ENCODE data around the gene PEX3. TPM values are rescaled to one million over a fixed set of nuclear protein-coding genes. Genes with fewer than 3 reads are reported as not detected.

Gene PEX3
- total RNA-seq, 1 donor from 2014 or later = 15.1 TPM

DNA sequence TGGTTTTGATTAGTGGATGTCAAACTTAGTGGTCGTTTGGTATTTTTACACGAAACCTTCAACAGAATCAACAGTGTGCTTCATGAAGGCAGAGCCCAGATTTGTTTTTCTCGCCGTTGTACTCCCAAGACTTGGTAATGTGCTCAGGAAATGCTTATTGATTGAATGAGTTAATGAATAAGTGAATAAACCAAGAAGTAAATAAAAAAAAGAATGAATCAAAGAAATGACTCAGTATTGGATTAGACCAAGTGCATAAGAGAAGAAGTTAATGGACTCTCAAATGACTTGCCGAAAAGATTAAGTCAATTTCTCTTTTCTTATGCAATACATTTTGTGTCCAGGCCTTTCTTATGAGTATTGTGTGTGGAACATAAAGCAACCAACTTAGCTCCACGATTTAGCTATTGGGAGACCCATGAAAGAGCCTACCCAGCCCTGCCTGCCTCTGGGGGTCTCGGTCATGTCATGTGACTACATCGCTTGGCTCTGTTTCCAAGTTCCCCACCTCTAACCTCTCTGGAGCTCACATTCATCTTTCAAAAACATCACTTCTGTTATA, 71.5 kb downstream of the PEX3 start:
- H3K4me3 Mint-ChIP-seq (ENCODE audit: low read depth) = no peak overlapping the region
- TF ChIP-seq, protein P1, sequence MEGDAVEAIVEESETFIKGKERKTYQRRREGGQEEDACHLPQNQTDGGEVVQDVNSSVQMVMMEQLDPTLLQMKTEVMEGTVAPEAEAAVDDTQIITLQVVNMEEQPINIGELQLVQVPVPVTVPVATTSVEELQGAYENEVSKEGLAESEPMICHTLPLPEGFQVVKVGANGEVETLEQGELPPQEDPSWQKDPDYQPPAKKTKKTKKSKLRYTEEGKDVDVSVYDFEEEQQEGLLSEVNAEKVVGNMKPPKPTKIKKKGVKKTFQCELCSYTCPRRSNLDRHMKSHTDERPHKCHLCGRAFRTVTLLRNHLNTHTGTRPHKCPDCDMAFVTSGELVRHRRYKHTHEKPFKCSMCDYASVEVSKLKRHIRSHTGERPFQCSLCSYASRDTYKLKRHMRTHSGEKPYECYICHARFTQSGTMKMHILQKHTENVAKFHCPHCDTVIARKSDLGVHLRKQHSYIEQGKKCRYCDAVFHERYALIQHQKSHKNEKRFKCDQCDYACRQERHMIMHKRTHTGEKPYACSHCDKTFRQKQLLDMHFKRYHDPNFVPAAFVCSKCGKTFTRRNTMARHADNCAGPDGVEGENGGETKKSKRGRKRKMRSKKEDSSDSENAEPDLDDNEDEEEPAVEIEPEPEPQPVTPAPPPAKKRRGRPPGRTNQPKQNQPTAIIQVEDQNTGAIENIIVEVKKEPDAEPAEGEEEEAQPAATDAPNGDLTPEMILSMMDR (IDR thresholded peaks at IDR 0.05; ENCODE audit: unreplicated experiment) = no peak
- no peaks in the 10 kb centered on the region for H3K36me3 Mint-ChIP-seq (ENCODE audit: insufficient read depth)
- peak overlapping the region; percentile 2 for H3K27ac Mint-ChIP-seq
- peaks cover 3% of the 10 kb centered on the region for H3K27me3 Mint-ChIP-seq
- peaks cover 4% of the 10 kb centered on the region for H3K9me3 Mint-ChIP-seq (ENCODE audit: low read depth)
- H3K4me1 Mint-ChIP-seq (ENCODE audit: low read depth) = peaks cover 20% of the 10 kb centered on the region
- DNase-seq (ENCODE audit: low spot score, unreplicated experiment) = no peak

DNA sequence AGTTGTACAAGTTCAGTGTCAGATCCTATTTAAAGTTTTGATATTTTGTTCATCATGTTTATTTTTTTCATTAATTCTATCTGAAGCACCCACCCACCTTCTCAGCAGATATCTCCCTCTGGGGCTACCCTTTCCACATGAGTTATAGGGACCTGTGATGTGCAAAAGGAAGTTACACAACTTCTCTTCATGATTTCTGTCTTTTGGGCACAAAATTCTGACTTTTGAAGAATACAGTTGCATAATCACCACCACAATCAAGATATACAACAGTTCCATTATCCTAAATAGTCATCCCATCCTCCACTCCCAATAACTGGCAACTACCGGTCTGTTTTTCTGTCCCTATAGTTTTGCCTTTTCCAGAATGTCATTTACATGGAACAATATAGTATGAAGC, 74.8 kb downstream of the PEX3 start:
- no peak overlapping the region for H3K4me3 Mint-ChIP-seq (ENCODE audit: low read depth)
- H3K9me3 Mint-ChIP-seq (ENCODE audit: low read depth) = no peaks in the 10 kb centered on the region
- no peak overlapping the region for H3K27ac Mint-ChIP-seq
- no peak for DNase-seq (ENCODE audit: low spot score, unreplicated experiment)
- TF ChIP-seq, protein P1 (IDR thresholded peaks at IDR 0.05; ENCODE audit: unreplicated experiment) = no peak
- H3K4me1 Mint-ChIP-seq (ENCODE audit: low read depth) = peaks cover 22% of the 10 kb centered on the region
- no peaks in the 10 kb centered on the region for H3K36me3 Mint-ChIP-seq (ENCODE audit: insufficient read depth)
- no peaks in the 10 kb centered on the region for H3K27me3 Mint-ChIP-seq

DNA sequence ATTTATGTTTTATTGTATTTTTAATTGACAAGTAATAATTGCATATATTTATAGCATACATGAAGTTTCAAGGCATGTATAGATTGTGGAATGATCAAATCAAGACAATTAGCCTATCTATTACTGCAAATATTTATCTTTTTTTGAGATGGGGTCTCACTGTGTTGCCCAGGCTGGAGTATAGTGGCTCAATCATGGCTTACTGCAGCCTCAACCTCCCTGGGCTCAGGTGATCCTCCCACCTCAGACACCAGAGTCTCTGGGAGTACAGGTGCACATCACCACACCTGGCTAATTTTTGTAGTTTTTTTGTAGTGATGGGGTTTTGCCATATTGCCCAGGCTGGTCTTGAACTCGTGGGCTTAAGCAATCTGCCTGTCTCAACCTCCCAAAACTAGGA, 77.1 kb downstream of the PEX3 start:
- Mint-ChIP-seq H3K27ac (no peak overlapping the region), H3K27me3 (no peaks in the 10 kb centered on the region), H3K36me3 (ENCODE audit: insufficient read depth) (no peaks in the 10 kb centered on the region), H3K4me1 (ENCODE audit: low read depth) (peaks cover 8% of the 10 kb centered on the region), H3K4me3 (ENCODE audit: low read depth) (no peak overlapping the region), H3K9me3 (ENCODE audit: low read depth) (no peaks in the 10 kb centered on the region)
- TF ChIP-seq, protein P1 (IDR thresholded peaks at IDR 0.05; ENCODE audit: unreplicated experiment) = no peak
- DNase-seq (ENCODE audit: low spot score, unreplicated experiment) = no peak

DNA sequence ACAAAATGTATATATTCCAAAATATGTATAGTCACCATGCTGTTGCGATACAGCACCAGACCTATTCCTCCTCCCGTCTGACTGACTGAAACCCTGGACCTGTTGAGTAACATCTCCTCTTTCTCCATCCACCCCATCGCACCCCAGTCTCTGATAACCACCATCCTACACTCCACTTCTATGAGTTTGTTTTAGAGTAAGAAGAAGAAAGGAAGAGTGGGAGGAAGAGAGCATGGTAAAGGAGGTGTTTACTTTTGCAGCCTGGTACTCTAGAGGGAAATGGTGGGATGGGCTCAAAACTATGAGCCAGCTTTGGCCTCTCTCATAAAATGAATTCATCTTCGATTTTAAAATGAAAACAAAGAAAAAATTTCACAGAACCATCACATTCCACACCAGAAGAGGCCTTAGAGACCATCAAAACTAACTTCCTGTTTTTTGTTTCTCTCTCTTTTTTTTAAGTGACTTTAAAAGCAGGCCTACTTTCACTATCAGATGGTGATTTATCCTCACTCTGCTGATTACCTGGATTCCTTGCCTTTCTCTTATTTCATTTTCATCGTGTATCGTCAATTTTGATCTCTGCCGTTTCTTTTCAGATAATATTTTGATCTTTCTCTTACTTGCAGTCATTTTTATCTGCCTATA, 77.7 kb downstream of the PEX3 start:
- no peak for DNase-seq (ENCODE audit: low spot score, unreplicated experiment)
- no peak overlapping the region for H3K27ac Mint-ChIP-seq
- no peaks in the 10 kb centered on the region for H3K36me3 Mint-ChIP-seq (ENCODE audit: insufficient read depth)
- H3K4me1 Mint-ChIP-seq (ENCODE audit: low read depth) = peaks cover 6% of the 10 kb centered on the region
- TF ChIP-seq, protein P1 (IDR thresholded peaks at IDR 0.05; ENCODE audit: unreplicated experiment) = no peak
- no peaks in the 10 kb centered on the region for H3K27me3 Mint-ChIP-seq
- no peaks in the 10 kb centered on the region for H3K9me3 Mint-ChIP-seq (ENCODE audit: low read depth)
- no peak overlapping the region for H3K4me3 Mint-ChIP-seq (ENCODE audit: low read depth)

DNA sequence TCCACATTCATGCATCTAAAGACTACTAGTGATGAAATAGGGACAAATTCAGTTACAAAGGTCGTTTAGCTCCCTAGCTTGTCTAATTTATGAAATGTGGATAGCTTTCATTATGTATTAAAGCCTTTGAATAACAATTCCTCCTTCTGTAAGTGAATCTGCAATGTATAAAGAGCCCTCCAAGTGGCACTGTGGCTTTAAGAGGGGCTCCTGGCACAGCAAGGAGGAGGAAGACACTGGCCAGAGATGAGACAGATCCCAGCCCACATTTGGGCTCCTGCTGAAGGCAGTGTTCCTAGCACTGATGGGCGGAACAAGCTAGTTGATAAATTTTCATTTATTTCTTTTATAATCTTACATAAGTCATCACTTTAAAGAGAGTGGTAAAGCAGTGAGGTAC, 78.5 kb downstream of the PEX3 start:
- no peak for DNase-seq (ENCODE audit: low spot score, unreplicated experiment)
- peaks cover 5% of the 10 kb centered on the region for H3K4me1 Mint-ChIP-seq (ENCODE audit: low read depth)
- H3K36me3 Mint-ChIP-seq (ENCODE audit: insufficient read depth) = no peaks in the 10 kb centered on the region
- H3K9me3 Mint-ChIP-seq (ENCODE audit: low read depth) = no peaks in the 10 kb centered on the region
- H3K4me3 Mint-ChIP-seq (ENCODE audit: low read depth) = no peak overlapping the region
- H3K27ac Mint-ChIP-seq = no peak overlapping the region
- TF ChIP-seq, protein P1 (IDR thresholded peaks at IDR 0.05; ENCODE audit: unreplicated experiment) = peak; percentile 17
- H3K27me3 Mint-ChIP-seq = no peaks in the 10 kb centered on the region
